NT2/D1 (cell line): ENCODE data around the gene ZNF614.

Source experiments
- SUZ12 ChIP-seq: IDR thresholded peaks from 2 replicates; pipeline ENCODE4 v1.6.1; 2011; ENCODE audit not compliant: insufficient read length, insufficient read depth; ENCODE audit errors: extremely low read depth
- YY1 ChIP-seq: IDR thresholded peaks from 2 replicates; pipeline ENCODE4 v1.6.1; 2011; ENCODE audit not compliant: insufficient read length, insufficient read depth
- ZNF274 ChIP-seq: IDR thresholded peaks from 2 replicates; pipeline ENCODE4 v1.6.1; 2011; ENCODE audit warnings: mild to moderate bottlenecking, low read depth, low read length

DNA sequence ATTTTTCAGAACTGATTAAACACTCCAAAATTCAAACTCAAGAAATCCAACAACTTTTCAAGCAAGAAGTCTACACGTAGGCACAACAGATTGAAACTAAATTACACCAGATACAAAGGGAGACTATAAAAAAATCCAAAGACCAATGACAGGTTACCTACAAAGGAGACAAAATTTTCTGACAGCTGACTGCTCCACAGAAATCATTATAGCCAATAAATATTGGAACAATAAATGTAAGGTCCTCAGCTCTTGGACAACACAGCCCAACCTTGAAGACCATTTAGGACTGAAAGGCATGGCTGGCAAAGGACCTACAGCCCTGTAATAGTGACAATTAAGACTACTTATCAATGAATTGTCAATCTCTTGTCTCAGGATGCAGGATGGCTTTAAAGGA lies 57.5 kb downstream of the ZNF614 start:
- TF ChIP-seq ZNF274 (no peak), SUZ12 (no peak), YY1 (no peak)
